ENCODE data around the gene PTPRCAP.

Gene PTPRCAP

GRCh38 chr11:67400251-67400941, 37.1 kb downstream of the PTPRCAP start:
- Histone ChIP-seq H3K27ac (peak overlapping the region; percentile 91 to 99), H3K4me3 (peak overlapping the region; percentile 94)
- TF ChIP-seq, protein P1, sequence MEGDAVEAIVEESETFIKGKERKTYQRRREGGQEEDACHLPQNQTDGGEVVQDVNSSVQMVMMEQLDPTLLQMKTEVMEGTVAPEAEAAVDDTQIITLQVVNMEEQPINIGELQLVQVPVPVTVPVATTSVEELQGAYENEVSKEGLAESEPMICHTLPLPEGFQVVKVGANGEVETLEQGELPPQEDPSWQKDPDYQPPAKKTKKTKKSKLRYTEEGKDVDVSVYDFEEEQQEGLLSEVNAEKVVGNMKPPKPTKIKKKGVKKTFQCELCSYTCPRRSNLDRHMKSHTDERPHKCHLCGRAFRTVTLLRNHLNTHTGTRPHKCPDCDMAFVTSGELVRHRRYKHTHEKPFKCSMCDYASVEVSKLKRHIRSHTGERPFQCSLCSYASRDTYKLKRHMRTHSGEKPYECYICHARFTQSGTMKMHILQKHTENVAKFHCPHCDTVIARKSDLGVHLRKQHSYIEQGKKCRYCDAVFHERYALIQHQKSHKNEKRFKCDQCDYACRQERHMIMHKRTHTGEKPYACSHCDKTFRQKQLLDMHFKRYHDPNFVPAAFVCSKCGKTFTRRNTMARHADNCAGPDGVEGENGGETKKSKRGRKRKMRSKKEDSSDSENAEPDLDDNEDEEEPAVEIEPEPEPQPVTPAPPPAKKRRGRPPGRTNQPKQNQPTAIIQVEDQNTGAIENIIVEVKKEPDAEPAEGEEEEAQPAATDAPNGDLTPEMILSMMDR (IDR thresholded peaks at IDR 0.05) = no peak
- DNase-seq (ENCODE audit: low spot score) = no peak

DNA sequence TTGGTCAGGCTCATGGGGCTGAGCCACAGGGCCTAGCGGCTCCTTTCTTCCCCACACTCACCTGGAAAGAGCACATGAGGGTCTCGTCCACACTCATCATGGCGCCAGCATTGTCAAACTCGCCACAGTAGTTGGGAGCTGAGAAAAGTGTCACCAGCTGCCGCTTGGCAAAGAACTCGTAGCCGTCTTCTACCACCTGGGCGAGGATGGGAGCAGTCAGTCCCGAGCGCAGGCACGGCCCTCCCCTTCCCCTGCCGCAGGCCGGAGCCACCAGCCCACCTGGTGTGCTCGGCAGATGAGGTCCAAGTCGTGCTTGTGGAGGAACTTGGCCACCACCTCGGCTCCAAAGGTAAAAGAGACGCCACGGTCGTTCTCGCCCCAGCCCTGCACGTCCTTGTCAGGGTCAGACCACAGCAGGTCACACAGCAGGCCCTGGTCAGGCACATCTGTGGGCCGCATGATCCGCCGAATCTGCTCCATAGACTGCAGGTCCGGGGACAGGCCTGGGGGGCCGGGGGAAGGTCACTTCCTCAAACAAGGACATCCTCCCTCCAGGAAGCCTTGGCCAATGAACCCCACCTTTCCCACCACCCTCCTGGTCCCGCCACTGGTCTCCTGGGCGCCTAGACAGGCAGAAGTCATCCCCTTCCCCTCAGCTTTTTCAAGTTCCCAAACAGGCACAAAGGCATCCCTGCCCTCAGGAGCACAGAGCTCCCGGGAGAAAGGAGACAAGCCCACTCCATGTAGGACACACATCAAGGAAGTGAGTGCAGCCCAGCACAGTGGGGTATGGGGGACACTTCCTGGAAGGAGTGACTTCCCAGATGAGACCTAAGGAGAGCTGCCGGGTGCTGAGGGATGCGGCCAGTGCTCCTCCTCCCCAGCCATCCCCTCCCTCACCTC, 38.6 kb downstream of the PTPRCAP start:
- no peak overlapping the region for H3K4me3 ChIP-seq
- TF ChIP-seq, protein P1 (IDR thresholded peaks at IDR 0.05) = no peak
- DNase-seq (ENCODE audit: low spot score) = no peak
- no peak overlapping the region for H3K27ac ChIP-seq

GRCh38 chr11:67397986-67398660, 39.4 kb downstream of the PTPRCAP start:
- Histone ChIP-seq H3K4me3 (no peak overlapping the region), H3K27ac (no peak overlapping the region)
- DNase-seq (ENCODE audit: low spot score) = no peak
- TF ChIP-seq, protein P1 (IDR thresholded peaks at IDR 0.05) = no peak

DNA sequence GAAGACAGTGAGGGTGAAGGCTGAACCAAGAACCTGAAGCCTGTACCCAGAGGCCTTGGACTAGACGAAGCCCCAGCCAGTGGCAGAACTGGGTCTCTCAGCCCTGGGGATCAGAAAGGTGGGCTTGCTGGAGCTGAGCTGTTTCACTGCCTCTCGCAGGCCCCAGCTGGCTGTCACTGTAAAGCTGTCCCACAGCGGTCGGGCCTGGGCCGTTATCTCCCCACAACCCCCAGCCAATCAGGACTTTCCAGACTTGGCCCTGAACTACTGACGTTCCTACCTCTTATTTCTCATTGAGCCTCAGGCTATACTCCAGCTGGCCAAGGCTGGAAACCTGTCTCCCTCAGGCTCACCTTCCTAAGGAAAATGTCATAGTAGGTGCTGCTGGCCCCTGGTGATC, 39.9 kb downstream of the PTPRCAP start:
- H3K4me3 ChIP-seq = no peak overlapping the region
- no peak for DNase-seq (ENCODE audit: low spot score)
- TF ChIP-seq, protein P1 (IDR thresholded peaks at IDR 0.05) = no peak
- no peak overlapping the region for H3K27ac ChIP-seq

DNA sequence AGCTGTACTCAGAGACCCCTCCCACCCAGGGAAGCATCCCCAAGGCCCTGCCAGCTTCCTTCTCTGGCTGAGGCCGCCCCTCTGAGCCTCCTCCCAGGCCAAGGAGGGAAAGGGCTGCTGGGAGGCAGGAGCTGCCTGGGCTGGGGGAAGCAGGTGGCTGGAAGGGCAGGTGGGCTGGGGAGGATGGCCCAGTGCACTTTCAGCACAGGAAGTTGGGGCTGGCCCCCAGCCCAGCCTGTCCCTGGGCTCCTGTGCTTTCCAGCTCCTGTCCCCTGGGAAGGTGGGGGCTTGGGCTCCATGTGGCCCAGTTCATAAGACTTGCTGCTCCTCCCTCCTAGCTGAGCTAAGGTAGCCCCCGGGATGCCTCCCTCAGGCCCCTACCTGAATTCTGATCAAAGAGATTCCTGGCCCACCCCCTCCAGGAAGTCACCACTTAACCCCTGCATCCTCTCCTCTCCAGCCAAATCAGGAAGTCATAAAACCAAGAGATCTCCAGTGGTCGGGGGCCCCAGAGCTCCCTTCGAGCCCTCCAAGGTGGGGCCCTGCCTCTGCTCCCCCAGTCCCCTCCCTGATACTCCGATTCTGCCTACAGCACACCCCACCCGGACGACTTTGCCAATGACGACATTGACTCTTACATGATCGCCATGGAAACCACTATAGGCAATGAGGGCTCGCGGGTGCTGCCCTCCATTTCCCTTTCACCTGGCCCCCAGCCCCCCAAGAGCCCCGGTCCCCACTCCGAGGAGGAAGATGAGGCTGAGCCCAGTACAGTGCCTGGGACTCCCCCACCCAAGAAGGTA, 40.7 kb downstream of the PTPRCAP start:
- no peak overlapping the region for H3K27ac ChIP-seq
- no peak overlapping the region for H3K4me3 ChIP-seq
- DNase-seq (ENCODE audit: low spot score) = no peak
- TF ChIP-seq, protein P1 (IDR thresholded peaks at IDR 0.05) = no peak

DNA sequence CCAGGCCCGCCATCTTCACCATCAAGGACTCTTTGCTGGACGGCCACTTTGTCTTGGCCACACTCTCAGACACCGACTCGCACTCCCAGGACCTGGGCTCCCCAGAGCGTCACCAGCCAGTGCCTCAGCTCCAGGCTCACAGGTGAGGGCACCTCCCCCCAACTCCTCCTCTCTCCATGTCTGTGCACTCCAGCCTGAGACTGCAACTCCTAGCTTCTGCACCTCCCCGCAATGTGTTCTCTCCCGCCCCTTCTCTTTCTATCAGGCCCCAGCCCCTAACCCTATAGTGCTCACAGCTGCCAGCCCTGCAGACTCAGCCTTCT, 41.3 kb downstream of the PTPRCAP start:
- no peak overlapping the region for H3K27ac ChIP-seq
- TF ChIP-seq, protein P1 (IDR thresholded peaks at IDR 0.05) = no peak
- no peak overlapping the region for H3K4me3 ChIP-seq
- DNase-seq (ENCODE audit: low spot score) = no peak

Data from coronary artery (tissue), 2 donors.